Nucleus accumbens (tissue), 56 donors: Measurements from ENCODE around the gene TRPM4.
A peak's percentile ranks its signal among the peaks of the same experiment; 100 is the strongest.
"Not testable (repeated sequence)": the region's sequence is repeated elsewhere in the genome, so short reads cannot be mapped to it uniquely, and the experiment has no call there.

Source experiments
- DNase-seq, 56 donors: peaks; one replicate each; lab custom pipeline; 2025; lab: John Stamatoyannopoulos, UW

The TRPM4 gene

GRCh38 chr19:49180659-49181058 lies 23.1 kb downstream of the TRPM4 start:
- no peak for DNase-seq

DNA sequence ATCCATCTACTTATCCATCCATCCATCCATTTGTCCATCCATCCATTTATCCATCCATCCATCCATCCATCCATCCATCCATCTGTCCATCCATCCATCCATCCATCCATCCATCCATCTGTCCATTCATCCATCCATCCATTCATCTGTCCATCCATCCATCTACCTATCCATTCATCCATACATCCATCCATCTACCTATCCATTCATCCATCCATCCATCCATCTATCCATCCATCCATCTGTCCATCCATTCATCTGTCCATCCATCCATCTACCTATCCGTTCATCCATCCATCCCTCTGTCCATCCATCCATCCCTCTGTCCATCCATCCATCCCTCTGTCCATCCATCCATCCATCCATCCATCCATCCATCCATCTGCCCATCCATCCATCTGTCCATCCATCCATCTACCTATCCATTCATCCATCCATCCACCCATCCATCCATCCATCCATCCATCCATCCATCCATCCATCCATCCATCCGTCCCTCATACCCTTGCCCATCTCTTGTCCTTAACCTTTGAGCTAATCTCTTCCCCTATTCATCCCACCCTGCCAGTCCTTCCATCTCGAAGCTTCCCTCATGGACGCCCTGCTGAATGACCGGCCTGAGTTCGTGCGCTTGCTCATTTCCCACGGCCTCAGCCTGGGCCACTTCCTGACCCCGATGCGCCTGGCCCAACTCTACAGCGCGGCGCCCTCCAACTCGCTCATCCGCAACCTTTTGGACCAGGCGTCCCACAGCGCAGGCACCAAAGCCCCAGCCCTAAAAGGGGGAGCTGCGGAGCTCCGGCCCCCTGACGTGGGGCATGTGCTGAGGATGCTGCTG lies 24.6 kb downstream of the TRPM4 start:
- not testable (repeated sequence) for DNase-seq

DNA sequence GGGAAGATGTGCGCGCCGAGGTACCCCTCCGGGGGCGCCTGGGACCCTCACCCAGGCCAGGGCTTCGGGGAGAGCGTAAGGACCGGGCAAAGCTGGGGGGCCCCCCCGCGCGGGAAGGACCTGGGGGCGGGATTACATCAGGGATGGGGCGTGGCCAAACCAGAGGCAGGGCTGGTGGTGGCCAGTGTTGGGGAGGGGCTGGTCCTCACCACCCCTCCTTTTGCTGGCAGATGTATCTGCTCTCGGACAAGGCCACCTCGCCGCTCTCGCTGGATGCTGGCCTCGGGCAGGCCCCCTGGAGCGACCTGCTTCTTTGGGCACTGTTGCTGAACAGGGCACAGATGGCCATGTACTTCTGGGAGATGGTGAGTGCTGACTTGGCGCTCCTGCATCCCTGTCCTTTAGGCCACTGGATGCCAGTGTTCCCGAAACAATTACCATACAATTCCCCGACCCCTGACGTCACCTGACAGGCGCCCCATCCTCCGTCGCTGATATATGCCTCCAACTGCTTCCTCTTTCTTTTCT lies 25.3 kb downstream of the TRPM4 start:
- no peak for DNase-seq

GRCh38 chr19:49186108-49186507 lies 28.5 kb downstream of the TRPM4 start:
- no peak for DNase-seq

DNA sequence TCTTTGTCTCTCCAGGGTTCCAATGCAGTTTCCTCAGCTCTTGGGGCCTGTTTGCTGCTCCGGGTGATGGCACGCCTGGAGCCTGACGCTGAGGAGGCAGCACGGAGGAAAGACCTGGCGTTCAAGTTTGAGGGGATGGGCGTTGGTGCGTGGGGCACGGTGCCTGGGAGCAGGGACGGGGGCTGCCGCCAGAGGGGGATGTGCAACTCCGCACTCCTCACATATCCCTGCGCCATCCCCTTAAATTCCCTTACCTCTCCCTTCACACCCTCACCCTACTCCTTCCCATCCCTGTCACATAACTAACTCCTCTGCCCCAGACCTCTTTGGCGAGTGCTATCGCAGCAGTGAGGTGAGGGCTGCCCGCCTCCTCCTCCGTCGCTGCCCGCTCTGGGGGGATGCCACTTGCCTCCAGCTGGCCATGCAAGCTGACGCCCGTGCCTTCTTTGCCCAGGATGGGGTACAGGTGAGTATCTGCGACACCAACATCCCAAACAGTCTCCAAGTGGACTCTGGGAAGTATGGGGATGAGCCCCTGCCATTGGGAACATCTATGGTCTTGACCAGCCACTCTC lies 31.1 kb downstream of the TRPM4 start:
- DNase-seq: no peak

GRCh38 chr19:49189259-49189658 lies 31.7 kb downstream of the TRPM4 start:
- no peak for DNase-seq

DNA sequence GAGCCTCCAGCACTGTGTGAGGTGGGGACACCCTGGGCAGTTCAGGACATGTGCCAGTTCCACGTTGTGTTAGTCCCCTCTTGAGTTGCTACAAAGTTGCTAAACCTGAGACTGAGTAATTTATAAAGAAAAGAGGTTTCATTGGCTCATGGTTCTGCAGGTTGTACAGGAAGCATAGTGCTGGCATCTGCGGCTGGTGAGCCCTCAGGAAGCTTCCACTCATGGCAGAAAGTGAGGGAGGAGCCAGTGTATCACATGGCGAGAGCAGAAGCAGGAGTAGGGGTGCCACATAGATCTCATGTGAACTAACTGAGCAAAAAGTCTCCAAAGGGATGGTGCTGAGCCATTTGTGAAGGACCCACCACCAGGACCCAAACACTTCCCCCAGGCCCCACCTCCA lies 33.2 kb downstream of the TRPM4 start:
- DNase-seq: no peak

DNA sequence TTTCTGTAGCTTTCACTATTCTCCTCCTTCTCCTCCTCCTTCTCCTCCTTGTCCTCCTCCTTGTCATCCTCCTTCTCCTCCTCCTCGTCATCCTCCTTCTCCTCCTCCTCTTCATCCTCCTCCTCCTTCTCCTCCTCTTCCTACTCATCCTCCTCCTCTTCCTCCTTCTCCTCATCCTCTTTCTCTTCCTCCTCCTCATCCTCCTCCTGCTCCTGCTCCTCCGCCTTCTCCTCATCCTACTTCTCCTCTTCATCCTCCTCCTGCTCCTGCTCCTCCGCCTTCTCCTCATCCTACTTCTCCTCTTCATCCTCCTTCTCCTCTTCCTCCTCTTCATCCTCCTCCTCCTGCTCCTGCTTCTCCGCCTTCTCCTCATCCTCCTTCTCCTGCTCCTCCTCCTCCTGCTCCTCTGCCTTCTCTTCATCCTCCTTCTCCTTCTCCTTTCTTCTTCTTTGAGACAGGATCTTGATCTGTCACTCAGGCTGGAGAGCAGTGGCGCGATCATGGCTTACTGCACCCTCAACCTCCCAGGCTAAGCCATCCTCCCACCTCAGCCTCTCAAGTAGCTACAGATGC lies 36.3 kb downstream of the TRPM4 start:
- DNase-seq: no peak

GRCh38 chr19:49194408-49194807 lies 36.8 kb downstream of the TRPM4 start:
- no peak for DNase-seq

DNA sequence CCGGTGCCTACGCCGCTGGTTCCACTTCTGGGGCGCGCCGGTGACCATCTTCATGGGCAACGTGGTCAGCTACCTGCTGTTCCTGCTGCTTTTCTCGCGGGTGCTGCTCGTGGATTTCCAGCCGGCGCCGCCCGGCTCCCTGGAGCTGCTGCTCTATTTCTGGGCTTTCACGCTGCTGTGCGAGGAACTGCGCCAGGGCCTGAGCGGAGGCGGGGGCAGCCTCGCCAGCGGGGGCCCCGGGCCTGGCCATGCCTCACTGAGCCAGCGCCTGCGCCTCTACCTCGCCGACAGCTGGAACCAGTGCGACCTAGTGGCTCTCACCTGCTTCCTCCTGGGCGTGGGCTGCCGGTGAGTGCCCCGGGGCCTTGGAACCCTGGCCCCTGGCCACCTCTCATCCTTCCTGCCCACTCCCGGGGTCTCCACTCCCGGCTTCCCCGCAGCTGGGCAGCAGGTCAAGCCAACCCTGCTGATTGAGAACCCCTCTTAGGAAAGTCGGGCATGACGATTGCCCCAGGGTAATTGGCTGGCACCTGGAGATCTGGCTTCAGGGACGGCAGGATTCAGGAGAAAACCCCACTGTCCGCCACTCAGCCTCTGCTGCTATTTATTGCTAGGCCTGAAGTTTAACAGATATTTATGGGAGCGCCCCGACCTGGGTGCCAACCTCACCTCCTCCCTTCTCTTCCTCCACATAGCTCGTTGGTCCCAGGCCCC lies 39.1 kb downstream of the TRPM4 start:
- peak in 3 of 56 donors; percentile 5 to 15 (median 13) for DNase-seq

- DNase-seq: peak in 1 of 56 donors; percentile 15
These were observed 42.8 kb downstream of the TRPM4 start for GRCh38 chr19:49200238-49200862.

GRCh38 chr19:49201042-49201441 lies 43.5 kb downstream of the TRPM4 start:
- no peak for DNase-seq

DNA sequence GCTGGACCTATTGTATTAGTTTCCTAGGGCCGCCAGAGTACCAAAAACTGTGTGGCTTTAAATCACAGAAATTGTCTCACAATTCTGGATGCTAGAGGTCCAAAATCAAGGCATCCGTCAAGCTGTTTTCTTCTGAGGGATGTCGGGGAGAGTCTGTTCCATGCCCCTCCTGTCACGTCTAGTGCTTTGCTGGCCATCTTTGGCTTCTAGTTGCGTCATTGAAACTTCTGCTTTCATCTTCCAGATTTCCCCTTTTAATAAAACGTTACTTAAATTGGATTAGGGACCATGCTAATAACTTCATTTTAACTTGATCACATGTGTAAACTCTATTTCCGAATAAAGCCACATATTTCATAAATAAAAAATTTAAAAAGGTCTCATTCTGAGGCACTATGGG lies 47.5 kb downstream of the TRPM4 start:
- DNase-seq: peak in 1 of 56 donors; percentile 5

DNA sequence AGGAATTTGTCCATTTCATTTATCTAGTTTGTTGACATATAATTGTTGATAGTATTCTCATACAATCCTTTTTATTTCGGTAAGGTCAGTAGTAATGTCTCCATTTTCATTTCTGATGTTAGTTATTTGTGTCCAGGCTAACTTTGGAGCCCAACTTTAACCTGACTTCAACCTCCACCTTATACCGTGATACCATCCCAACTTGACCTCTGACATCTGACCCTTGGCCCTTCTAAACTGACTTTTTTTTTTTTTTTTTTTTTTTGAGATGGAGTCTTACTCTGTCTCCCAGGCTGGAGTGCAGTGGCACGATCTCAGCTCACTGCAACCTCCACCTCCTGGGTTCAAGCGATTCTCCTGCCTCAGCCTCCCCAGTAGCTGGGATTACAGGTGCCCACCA lies 51.9 kb downstream of the TRPM4 start:
- not testable (repeated sequence) for DNase-seq

DNA sequence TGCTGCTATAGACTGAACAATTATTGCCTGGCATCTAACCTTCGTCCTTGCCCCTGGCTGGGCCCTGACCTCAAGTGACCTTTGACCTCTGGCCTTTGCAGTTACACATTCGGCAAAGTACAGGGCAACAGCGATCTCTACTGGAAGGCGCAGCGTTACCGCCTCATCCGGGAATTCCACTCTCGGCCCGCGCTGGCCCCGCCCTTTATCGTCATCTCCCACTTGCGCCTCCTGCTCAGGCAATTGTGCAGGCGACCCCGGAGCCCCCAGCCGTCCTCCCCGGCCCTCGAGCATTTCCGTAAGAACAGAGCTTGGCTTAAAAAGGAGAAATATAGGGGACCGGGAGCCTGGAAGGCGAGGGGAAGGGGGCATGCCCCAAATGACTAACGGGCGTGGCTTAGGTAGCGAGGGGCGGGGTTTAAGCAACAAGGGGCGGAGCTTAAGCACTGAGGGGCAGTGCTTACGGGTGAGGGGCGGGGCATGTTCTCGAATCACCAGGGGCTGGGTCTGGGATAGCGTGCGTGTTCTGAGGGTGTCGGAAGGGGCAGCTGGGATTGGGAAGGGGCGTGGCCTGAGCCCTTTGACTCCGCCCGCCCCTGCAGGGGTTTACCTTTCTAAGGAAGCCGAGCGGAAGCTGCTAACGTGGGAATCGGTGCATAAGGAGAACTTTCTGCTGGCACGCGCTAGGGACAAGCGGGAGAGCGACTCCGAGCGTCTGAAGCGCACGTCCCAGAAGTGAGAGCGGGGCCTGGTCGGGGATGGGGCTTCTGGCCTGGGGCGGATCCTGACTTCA lies 52.7 kb downstream of the TRPM4 start:
- peak in 15 of 56 donors; percentile 1 to 53 (median 17) for DNase-seq

GRCh38 chr19:49210901-49211451 lies 53.4 kb downstream of the TRPM4 start:
- no peak for DNase-seq

DNA sequence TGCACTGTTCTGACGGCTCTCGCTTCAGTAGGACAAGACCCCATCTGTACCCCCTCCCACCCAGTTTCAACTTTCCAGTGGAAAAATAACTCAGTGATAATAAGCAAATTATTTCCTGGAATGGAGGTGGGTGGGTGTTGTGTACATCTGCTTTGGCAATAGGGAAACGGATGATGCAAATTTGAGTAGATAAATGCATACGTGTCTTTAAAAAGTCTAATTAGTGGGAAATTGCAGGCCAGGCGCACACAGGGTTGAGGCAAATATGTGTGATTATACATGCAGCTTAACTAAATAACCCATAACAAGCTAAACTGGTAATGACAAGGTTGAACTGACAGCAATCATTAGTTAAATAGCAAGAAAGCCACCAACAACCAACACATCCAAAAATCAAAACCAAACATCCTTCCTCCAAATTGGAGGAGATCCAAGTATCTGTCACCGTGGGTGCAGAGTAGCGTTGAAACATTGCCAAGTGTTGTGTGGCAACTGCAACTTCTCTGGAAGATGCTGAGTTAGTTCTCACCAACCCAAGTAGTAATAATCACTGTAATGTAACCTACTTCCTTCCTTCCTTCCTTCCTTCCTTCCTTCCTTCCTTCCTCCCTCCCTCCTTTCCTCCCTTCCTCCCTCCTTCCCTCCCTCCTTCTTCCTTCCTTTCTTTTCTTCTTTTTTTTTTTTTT lies 54.6 kb downstream of the TRPM4 start:
- DNase-seq: no peak

GRCh38 chr19:49213791-49214190 lies 56.2 kb downstream of the TRPM4 start:
- DNase-seq: no peak

- DNase-seq: no peak
These were observed 57.1 kb downstream of the TRPM4 start for GRCh38 chr19:49214701-49215100.
